SK-N-SH (cell line): ENCODE data around the gene DPP4. TPM values are rescaled to one million over a fixed set of nuclear protein-coding genes. Genes with fewer than 3 reads are reported as not detected.

ENCODE experiments used
- CTCF ChIA-PET: fragments of 300-600, 350-600 bp; formaldehyde crosslinking; extraction: SDS; loops from one replicate; lab custom pipeline; 2021; lab: Yijun Ruan, JAX
- POLR2A ChIA-PET: fragments of 350-600 bp; sonication (Branson Sonifier 250); formaldehyde crosslinking; extraction: SDS; loops from one replicate; lab custom pipeline; 2020; ENCODE audit warnings: antibody characterized with exemption, inconsistent platforms; lab: Yijun Ruan, JAX
- DNase-seq: peaks from one replicate; pipeline ENCODE4 v3.0.0; 2012
- H2AFZ ChIP-seq: fragments of 200-600 bp; sonication (generic); 2 replicates; pipeline ENCODE4 v1.8.1; 2016; ENCODE audit warnings: antibody characterized with exemption, mild to moderate bottlenecking, low read depth
- H3F3A ChIP-seq: fragments of 200-600 bp; sonication (generic); replicated peaks from 2 replicates; pipeline ENCODE3; 2016; ENCODE audit warnings: antibody characterized with exemption, mild to moderate bottlenecking; ENCODE audit not compliant: insufficient read depth
- H3K27ac ChIP-seq, 2 experiments: fragments of 200-500 bp in 1 of 2; fragments of 200-600 bp in 1 of 2; sonication (Bioruptor generic) in 1 of 2; sonication (generic), shearing (Covaris generic) in 1 of 2; 2 replicates each; pipeline versions ENCODE4 v1.5.1 to v1.6.1; 2014 to 2016; ENCODE audit warnings: low read depth in 2 of 2, inconsistent platforms in 1 of 2, low read length in 1 of 2, mild to moderate bottlenecking in 1 of 2, mixed read lengths in 1 of 2
- H3K27me3 ChIP-seq: fragments of 200-600 bp; sonication (generic), shearing (Covaris generic); 2 replicates; pipeline ENCODE4 v1.6.1; 2016; ENCODE audit warnings: mixed run types; ENCODE audit not compliant: insufficient read depth
- H3K36me3 ChIP-seq, 2 experiments: fragments of 200-500 bp in 1 of 2; fragments of 200-600 bp in 1 of 2; sonication (Bioruptor generic) in 1 of 2; sonication (generic) in 1 of 2; replicated peaks in 1 of 2; 2 replicates each; pipeline versions ENCODE3 to v1.5.1; 2014 to 2016; ENCODE audit warnings: low read length in 1 of 2, mild to moderate bottlenecking in 1 of 2; ENCODE audit not compliant: insufficient read depth in 2 of 2, control insufficient read depth in 1 of 2
- H3K4me1 ChIP-seq, 2 experiments: fragments of 200-500 bp in 1 of 2; fragments of 200-600 bp in 1 of 2; sonication (Bioruptor generic) in 1 of 2; sonication (generic), shearing (Covaris generic) in 1 of 2; 2 replicates each; pipeline versions ENCODE4 v1.5.1 to v1.6.1; 2014 to 2016; ENCODE audit warnings: low read depth in 1 of 2, low read length in 1 of 2, mixed run types in 1 of 2; ENCODE audit not compliant: insufficient read depth in 2 of 2, control insufficient read depth in 1 of 2
- H3K4me2 ChIP-seq: fragments of 200-600 bp; sonication (generic), shearing (Covaris generic); 2 replicates; pipeline ENCODE4 v1.6.1; 2017; ENCODE audit warnings: mixed run types
- H3K4me3 ChIP-seq, 2 experiments: fragments of 200-500 bp in 1 of 2; fragments of 200-600 bp in 1 of 2; sonication (Bioruptor generic) in 1 of 2; sonication (generic), shearing (Covaris generic) in 1 of 2; 2 replicates each; pipeline versions ENCODE4 v1.5.1 to v1.8.1; 2014 to 2016; ENCODE audit warnings: low read depth in 2 of 2, inconsistent platforms in 1 of 2, low read length in 1 of 2, mild to moderate bottlenecking in 1 of 2, mixed read lengths in 1 of 2, moderate library complexity in 1 of 2
- H3K79me2 ChIP-seq: fragments of 200-600 bp; sonication (generic); 2 replicates; pipeline ENCODE4 v1.8.1; 2017; ENCODE audit warnings: mild to moderate bottlenecking; ENCODE audit not compliant: insufficient read depth
- H3K9ac ChIP-seq: fragments of 200-600 bp; sonication (generic); 2 replicates; pipeline ENCODE4 v1.6.1; 2017; ENCODE audit warnings: mixed run types
- H3K9me2 ChIP-seq: fragments of 200-600 bp; sonication (generic); 2 replicates; pipeline ENCODE4 v1.6.1; 2017; ENCODE audit warnings: mixed run types
- H3K9me3 ChIP-seq: fragments of 200-600 bp; sonication (generic); 2 replicates; pipeline ENCODE4 v1.6.1; 2017; ENCODE audit warnings: mixed run types, mild to moderate bottlenecking, moderate library complexity
- H4K20me1 ChIP-seq: fragments of 200-600 bp; sonication (generic); 2 replicates; pipeline ENCODE4 v1.6.1; 2017; ENCODE audit warnings: mild to moderate bottlenecking, mixed run types; ENCODE audit not compliant: insufficient read depth
- EP300 ChIP-seq, 2 experiments: IDR thresholded peaks; 2 replicates each; pipeline versions ENCODE4 v1.4.0 to v1.6.1; 2012; ENCODE audit warnings: borderline replicate concordance in 1 of 2, low read depth in 1 of 2, low read length in 1 of 2
- FOSL2 ChIP-seq: IDR thresholded peaks from 2 replicates; pipeline ENCODE4 v1.4.0; 2012; ENCODE audit warnings: low read depth, mild to moderate bottlenecking, moderate library complexity, borderline replicate concordance
- GABPA ChIP-seq: IDR thresholded peaks from 2 replicates; pipeline ENCODE4 v1.4.0; 2012; ENCODE audit warnings: low read depth, mild to moderate bottlenecking
- GATA2 ChIP-seq: sonication (generic); formaldehyde crosslinking; IDR thresholded peaks from 2 replicates; pipeline ENCODE4 v1.5.0; 2020; ENCODE audit warnings: mild to moderate bottlenecking, missing genetic modification reagents
- JUND ChIP-seq: IDR thresholded peaks from 2 replicates; pipeline ENCODE4 v1.4.0; 2012
- MEF2A ChIP-seq: IDR thresholded peaks from 2 replicates; pipeline ENCODE4 v1.4.0; 2012; ENCODE audit warnings: low read depth, borderline replicate concordance
- MXI1 ChIP-seq: IDR thresholded peaks from 2 replicates; pipeline ENCODE4 v1.6.1; 2012; ENCODE audit warnings: mild to moderate bottlenecking, low read depth, low read length, improper control_type of control experiment
- RAD21 ChIP-seq: IDR thresholded peaks from 2 replicates; pipeline ENCODE4 v1.6.1; 2012; ENCODE audit warnings: mild to moderate bottlenecking, low read length
- RXRA ChIP-seq: IDR thresholded peaks from 2 replicates; pipeline ENCODE4 v1.4.0; 2012; ENCODE audit warnings: low read depth, mild to moderate bottlenecking, borderline replicate concordance
- TCF12 ChIP-seq: IDR thresholded peaks from 2 replicates; pipeline ENCODE4 v1.4.0; 2012
- YY1 ChIP-seq: IDR thresholded peaks from 2 replicates; pipeline ENCODE4 v1.4.0; 2012; ENCODE audit warnings: low read depth, mild to moderate bottlenecking
- WGBS: methylation state at CpG from one replicate; pipeline ENCODE4 v1.1.6; 2017; ENCODE audit warnings: low lambda C conversion rate; 5-methylcytosine and 5-hydroxymethylcytosine counted together
- polyA plus RNA-seq, 3 experiments: library from polyadenylated mRNA; depleted of rRNA; stranded (reverse); fragments of >200 nt; gene quantifications; 2 replicates each; pipeline ENCODE4 v1.2.3, GENCODE V29; 2012
- TF ChIP-seq, protein P1 (sequence below): IDR thresholded peaks from 2 replicates; pipeline ENCODE4 v1.4.0; 2012; ENCODE audit warnings: low read depth
- TF ChIP-seq, protein P2 (sequence below): fragments of 200-600 bp; sonication (generic); IDR thresholded peaks from 2 replicates; pipeline ENCODE4 v1.6.1; 2017; ENCODE audit warnings: antibody characterized with exemption, mild to moderate bottlenecking, moderate library complexity
- TF ChIP-seq, protein P3 (sequence below): IDR thresholded peaks from 2 replicates; pipeline ENCODE4 v1.4.0; 2012; ENCODE audit warnings: low read depth, borderline replicate concordance
- TF ChIP-seq, protein P4 (sequence below): IDR thresholded peaks from 2 replicates; pipeline ENCODE4 v1.6.1; 2012; ENCODE audit warnings: mild to moderate bottlenecking, low read depth, low read length, moderate library complexity
- TF ChIP-seq, protein P5 (sequence below): fragments of 150-350 bp; IDR thresholded peaks from 2 replicates; pipeline ENCODE4 v1.6.1; 2017; ENCODE audit warnings: antibody characterized with exemption, low read length, low read depth, borderline replicate concordance

Gene DPP4
- polyA plus RNA-seq, 1 of the 3 experiments (the other 2 are of a cell fraction) = 5.0 TPM

DNA sequence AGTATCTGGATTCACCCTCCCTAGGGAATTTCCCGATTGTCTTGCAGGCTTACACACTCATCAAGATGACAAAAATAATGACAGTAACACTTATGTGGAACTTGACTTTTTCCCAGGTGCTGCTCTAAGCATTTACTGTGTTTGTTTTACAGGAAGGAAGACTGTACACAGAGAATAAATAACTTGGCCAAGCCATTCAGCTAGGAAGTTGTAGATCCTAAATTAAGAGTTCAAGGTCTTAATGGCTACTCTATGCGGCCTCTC lies 549 bp upstream of the DPP4 start:
- peak overlapping the region in 1 of 2 experiments; percentile 64; a peak in 2 of 4 replicates for H3K4me3 ChIP-seq
- peaks cover 17% of the 10 kb centered on the region for H3F3A ChIP-seq
- H4K20me1 ChIP-seq = no peaks in the 10 kb centered on the region
- H3K9me3 ChIP-seq = peaks cover 6% of the 10 kb centered on the region; the same call in 1 of the 2 replicates
- H3K27ac ChIP-seq = 0 out of 4 replicates have a peak overlapping the region, but pooled peaks of 1 of the 2 experiments have one; percentile 5
- no peak overlapping the region for H3K9ac ChIP-seq
- ChIA-PET CTCF (interaction anchor here (0.8 kb wide), 1 partner anchor 67 kb away, joined by 3 read pairs; no protein-coding TSS in a partner anchor), POLR2A (no interaction called here)
- H3K4me2 ChIP-seq = peak overlapping the region; percentile 83
- TF ChIP-seq JUND = no peak
- TF ChIP-seq, protein P1, sequence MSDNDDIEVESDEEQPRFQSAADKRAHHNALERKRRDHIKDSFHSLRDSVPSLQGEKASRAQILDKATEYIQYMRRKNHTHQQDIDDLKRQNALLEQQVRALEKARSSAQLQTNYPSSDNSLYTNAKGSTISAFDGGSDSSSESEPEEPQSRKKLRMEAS = no peak
- TF ChIP-seq MEF2A = no peak
- no peak for TF ChIP-seq YY1
- TF ChIP-seq FOSL2 = no peak
- TF ChIP-seq, protein P2, sequence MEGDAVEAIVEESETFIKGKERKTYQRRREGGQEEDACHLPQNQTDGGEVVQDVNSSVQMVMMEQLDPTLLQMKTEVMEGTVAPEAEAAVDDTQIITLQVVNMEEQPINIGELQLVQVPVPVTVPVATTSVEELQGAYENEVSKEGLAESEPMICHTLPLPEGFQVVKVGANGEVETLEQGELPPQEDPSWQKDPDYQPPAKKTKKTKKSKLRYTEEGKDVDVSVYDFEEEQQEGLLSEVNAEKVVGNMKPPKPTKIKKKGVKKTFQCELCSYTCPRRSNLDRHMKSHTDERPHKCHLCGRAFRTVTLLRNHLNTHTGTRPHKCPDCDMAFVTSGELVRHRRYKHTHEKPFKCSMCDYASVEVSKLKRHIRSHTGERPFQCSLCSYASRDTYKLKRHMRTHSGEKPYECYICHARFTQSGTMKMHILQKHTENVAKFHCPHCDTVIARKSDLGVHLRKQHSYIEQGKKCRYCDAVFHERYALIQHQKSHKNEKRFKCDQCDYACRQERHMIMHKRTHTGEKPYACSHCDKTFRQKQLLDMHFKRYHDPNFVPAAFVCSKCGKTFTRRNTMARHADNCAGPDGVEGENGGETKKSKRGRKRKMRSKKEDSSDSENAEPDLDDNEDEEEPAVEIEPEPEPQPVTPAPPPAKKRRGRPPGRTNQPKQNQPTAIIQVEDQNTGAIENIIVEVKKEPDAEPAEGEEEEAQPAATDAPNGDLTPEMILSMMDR = no peak
- no peaks in the 10 kb centered on the region for H3K36me3 ChIP-seq
- DNase-seq = no peak
- H3K27me3 ChIP-seq = no peaks in the 10 kb centered on the region
- H2AFZ ChIP-seq = no peak overlapping the region
- H3K9me2 ChIP-seq = no peaks in the 10 kb centered on the region
- no peaks in the 10 kb centered on the region for H3K79me2 ChIP-seq
- peaks cover 0 to 39% of the 10 kb centered on the region in 2 experiments; a peak in 3 of 4 replicates for H3K4me1 ChIP-seq
- 69% methylated on average over 2 of the region's 2 CpGs for WGBS

DNA sequence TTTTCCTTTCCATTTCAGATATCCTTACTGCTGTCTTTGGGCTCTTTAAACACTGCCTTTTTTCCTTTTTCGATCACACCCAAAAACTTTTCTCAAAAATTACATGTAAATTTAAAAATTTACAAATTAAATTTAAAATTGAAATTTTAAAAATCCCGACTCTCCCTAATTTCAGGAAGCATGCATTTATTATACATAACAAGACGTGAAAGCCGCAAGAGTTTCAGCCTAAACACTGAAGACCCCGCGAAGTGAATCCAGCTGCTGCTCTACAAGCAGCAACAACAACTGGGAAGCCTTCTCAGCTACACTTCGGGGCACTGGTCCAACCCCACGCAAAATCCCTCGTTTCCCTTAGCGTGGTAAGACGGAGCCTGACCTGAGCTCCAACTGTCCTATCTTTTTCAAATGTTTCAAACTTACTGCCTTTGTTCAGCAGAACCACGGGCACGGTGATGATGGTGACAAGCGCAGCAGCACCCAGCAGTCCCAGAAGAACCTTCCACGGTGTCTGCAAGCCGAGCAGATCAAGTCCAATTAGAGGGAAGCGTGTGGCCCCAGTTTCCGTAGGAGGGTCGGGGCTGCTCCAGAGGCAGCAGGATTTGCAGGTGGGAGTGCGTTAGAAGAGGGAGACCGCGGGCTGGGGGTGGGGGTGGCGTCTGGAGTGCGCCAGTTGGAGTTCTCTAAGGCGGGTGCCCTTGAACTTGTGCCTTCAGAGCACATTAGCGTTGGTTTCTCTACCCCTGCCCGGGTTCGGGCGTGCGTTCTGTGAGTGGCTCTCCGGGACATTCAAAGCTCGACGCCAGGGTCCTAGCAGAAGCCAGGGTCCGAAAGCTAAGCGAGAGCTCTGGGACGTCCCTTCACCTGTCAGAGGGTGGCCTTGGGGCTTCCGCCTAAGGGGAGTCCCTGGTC lies 783 bp downstream of the DPP4 start:
- H3K4me1 ChIP-seq = peaks cover 0 to 44% of the 10 kb centered on the region in 2 experiments; a peak in 3 of 4 replicates
- H3K9me3 ChIP-seq = no peaks in the 10 kb centered on the region
- peak; percentile 10 for DNase-seq
- peak overlapping the region; percentile 83 for H3K4me2 ChIP-seq
- H2AFZ ChIP-seq = peak overlapping the region; percentile 84
- no peaks in the 10 kb centered on the region for H3K36me3 ChIP-seq
- peak overlapping the region; percentile 56 to 64 for H3K4me3 ChIP-seq
- peaks cover 17% of the 10 kb centered on the region for H3F3A ChIP-seq
- CTCF ChIA-PET = no interaction called here
- peak overlapping the region; percentile 49 for H3K9ac ChIP-seq
- H3K79me2 ChIP-seq = no peaks in the 10 kb centered on the region
- TF ChIP-seq MEF2A (no peak), GATA2 (CRISPR knock-in tag) (no peak), EP300 (IDR thresholded peaks at IDR 0.05; ENCODE audit: borderline replicate concordance in 1 of 2, low read depth in 1 of 2, low read length in 1 of 2) (no peak), TCF12 (no peak), FOSL2 (no peak), RAD21 (no peak), MXI1 (no peak), RXRA (no peak), GABPA (no peak)
- TF ChIP-seq, protein P3, sequence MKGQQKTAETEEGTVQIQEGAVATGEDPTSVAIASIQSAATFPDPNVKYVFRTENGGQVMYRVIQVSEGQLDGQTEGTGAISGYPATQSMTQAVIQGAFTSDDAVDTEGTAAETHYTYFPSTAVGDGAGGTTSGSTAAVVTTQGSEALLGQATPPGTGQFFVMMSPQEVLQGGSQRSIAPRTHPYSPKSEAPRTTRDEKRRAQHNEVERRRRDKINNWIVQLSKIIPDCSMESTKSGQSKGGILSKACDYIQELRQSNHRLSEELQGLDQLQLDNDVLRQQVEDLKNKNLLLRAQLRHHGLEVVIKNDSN = no peak
- TF ChIP-seq, protein P4, sequence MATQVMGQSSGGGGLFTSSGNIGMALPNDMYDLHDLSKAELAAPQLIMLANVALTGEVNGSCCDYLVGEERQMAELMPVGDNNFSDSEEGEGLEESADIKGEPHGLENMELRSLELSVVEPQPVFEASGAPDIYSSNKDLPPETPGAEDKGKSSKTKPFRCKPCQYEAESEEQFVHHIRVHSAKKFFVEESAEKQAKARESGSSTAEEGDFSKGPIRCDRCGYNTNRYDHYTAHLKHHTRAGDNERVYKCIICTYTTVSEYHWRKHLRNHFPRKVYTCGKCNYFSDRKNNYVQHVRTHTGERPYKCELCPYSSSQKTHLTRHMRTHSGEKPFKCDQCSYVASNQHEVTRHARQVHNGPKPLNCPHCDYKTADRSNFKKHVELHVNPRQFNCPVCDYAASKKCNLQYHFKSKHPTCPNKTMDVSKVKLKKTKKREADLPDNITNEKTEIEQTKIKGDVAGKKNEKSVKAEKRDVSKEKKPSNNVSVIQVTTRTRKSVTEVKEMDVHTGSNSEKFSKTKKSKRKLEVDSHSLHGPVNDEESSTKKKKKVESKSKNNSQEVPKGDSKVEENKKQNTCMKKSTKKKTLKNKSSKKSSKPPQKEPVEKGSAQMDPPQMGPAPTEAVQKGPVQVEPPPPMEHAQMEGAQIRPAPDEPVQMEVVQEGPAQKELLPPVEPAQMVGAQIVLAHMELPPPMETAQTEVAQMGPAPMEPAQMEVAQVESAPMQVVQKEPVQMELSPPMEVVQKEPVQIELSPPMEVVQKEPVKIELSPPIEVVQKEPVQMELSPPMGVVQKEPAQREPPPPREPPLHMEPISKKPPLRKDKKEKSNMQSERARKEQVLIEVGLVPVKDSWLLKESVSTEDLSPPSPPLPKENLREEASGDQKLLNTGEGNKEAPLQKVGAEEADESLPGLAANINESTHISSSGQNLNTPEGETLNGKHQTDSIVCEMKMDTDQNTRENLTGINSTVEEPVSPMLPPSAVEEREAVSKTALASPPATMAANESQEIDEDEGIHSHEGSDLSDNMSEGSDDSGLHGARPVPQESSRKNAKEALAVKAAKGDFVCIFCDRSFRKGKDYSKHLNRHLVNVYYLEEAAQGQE = no peak
- TF ChIP-seq, protein P5, sequence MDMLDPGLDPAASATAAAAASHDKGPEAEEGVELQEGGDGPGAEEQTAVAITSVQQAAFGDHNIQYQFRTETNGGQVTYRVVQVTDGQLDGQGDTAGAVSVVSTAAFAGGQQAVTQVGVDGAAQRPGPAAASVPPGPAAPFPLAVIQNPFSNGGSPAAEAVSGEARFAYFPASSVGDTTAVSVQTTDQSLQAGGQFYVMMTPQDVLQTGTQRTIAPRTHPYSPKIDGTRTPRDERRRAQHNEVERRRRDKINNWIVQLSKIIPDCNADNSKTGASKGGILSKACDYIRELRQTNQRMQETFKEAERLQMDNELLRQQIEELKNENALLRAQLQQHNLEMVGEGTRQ = no peak
- H3K27me3 ChIP-seq = no peaks in the 10 kb centered on the region
- WGBS = 73% methylated on average over 18 of the region's 37 CpGs
- POLR2A ChIA-PET = no interaction called here
- no peaks in the 10 kb centered on the region for H4K20me1 ChIP-seq
- H3K9me2 ChIP-seq = no peaks in the 10 kb centered on the region
- peak overlapping the region in 1 of 2 experiments; percentile 52; a peak in 1 of 4 replicates for H3K27ac ChIP-seq
